Mesenteric fat pad (tissue), 1 donor: Measurements from ENCODE around the gene PGAM5. TPM values are rescaled to one million over a fixed set of nuclear protein-coding genes. Genes with fewer than 3 reads are reported as not detected.

Source experiments
- DNase-seq: peaks from one replicate; pipeline ENCODE4 v3.0.0-alpha.2; 2020; ENCODE audit warnings: low spot score
- total RNA-seq: library from RNA; stranded (reverse); fragmentation: NEBNext Ultra II Directional; extraction: Animal tissue kit (Norgen Biotek cat#: 25700); gene quantifications from one replicate; pipeline ENCODE4 v1.2.1, GENCODE V29; 2021
- donor health status: DM: yes; HTN: yes; CAD: no.

The PGAM5 gene
- total RNA-seq, 1 donor from 2014 or later = 33.4 TPM

- no peak for DNase-seq
These were observed 8.7 kb downstream of the PGAM5 start for GRCh38 chr12:132719141-132719953.

GRCh38 chr12:132719954-132720324, 9.3 kb downstream of the PGAM5 start:
- DNase-seq = no peak

DNA sequence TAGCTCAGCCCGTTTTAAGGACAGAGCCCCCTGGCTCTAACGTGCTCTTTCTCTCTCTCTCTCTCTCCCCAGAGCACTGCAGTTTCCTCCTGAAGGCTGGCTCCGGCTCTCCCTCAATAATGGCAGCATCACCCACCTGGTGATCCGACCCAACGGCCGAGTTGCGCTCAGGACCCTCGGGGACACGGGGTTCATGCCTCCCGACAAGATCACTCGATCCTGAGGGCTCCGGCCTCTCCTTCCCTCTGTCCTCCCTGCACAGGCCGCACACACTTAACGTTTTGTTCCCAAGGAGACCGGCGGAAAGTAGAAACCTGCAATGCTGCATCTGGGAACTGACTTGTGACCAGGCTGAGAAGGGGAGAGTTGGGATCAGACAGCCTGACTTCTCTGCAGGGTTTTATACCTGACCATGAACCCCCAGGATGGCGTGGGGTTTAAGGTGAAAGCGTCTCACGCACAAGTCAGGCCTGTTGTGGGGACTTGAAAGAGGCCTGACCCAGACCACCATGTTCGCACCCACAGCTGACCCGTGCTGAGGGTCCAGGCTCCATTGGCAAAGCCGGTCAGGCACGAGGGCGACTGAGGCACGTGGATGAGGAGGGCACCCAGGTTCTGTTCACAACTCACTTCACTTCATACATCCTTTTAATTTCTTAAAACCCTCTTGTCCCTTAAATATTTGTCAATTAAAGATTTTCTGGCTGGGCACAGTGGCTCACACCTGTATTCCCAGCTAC, 10.1 kb downstream of the PGAM5 start:
- DNase-seq = no peak

DNA sequence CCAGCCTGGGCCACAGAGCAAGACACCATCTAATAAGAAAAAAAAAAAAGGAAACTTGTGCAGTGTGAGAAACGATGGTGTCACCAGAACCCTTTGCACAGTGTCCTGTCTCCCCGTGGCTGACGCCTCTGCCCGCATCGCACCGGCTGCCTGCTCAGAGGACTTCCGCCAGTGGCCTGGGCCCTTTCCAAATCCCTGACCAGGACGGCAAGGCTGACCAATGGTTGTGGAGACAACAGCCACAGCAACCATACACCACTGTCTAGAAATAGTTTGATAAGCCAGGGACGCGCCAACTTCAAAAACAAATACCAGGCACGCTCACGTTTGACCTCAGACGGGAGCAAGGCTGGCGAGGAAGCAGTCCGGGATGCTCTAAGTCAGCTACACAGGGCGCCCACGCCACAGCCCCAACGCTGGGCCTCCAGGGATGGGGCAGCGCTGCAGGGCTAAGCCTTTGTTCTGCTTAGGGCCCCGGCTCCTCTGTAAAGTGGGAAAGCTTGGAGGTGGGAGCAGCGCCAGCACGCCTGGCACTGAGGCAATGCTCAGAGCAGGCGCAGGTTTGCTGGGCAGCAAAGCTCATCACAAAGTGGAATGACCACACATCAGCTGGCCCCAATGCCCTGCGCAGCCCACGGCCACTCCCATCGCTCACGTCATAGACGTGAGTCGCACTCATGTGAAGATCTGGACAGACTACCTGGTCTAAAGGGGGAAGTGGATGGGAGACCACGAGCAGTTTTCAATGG, 12.5 kb downstream of the PGAM5 start:
- no peak for DNase-seq

GRCh38 chr12:132723764-132724140, 13.1 kb downstream of the PGAM5 start:
- DNase-seq = no peak

DNA sequence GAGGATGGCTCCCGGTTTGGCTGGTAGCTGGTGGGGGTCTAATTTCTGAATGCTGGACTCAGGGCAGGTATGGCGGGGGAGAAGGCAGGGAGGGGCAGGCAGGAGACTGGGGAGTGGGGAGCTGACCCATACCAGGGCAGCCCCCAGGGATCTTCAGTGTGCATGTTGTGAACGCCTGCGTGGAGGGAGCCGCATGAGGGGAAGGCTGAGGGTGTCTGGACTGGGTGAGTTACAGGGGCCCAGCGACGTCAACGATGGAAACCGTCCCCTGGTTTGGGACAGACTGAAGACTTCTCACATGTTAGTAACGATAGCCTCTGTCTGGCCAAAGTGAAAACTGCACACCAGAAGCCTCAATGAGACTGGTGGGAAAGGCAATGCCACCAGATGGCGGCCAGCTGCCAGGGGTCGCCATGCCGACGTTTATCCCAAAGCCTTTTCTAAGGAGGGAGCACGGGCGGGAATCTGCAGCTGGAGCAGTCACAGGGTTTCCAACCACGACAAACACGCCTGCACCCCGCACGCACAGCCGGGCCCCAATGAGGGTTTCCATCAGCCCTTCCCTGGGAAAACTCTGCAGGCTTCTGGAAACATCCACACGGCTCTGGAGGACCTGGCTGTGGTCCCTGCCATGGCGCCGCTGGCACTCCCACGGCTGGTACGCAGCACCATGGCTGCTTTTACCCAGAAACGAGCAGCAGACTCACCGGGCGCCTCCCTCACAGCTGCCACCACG, 14.0 kb downstream of the PGAM5 start:
- DNase-seq = no peak

GRCh38 chr12:132726386-132726785, 15.7 kb downstream of the PGAM5 start:
- no peak for DNase-seq

GRCh38 chr12:132727091-132727794, 16.6 kb downstream of the PGAM5 start:
- no peak for DNase-seq

GRCh38 chr12:132728502-132728901, 17.9 kb downstream of the PGAM5 start:
- DNase-seq = no peak

GRCh38 chr12:132729541-132730320, 19.1 kb downstream of the PGAM5 start:
- DNase-seq = no peak

GRCh38 chr12:132730353-132730752, 19.7 kb downstream of the PGAM5 start:
- DNase-seq = no peak

- no peak for DNase-seq
These were observed 20.9 kb downstream of the PGAM5 start for GRCh38 chr12:132731574-132731973.

GRCh38 chr12:132734206-132734605, 23.6 kb downstream of the PGAM5 start:
- no peak for DNase-seq

DNA sequence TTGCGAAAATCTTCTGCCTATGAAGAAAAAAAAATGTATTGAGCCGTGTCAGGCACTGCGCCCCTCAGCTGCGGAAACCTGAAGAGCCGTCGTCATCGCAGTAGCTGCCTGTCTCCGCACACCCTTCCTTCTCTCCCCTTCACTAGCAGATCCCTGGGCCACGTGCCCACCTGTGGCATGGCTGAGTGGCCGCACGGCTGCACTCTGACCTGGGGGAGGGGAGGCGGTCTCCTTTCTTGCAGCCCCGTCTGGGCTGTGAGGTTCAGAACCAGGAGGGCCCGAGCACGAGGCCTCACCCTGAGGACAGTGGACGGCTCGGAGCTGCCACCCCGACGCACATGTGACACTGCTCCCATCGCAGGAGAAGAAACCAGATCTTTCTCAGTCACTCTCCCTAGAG, 24.9 kb downstream of the PGAM5 start:
- no peak for DNase-seq

- no peak for DNase-seq
These were observed 25.7 kb downstream of the PGAM5 start for GRCh38 chr12:132736378-132736777.

DNA sequence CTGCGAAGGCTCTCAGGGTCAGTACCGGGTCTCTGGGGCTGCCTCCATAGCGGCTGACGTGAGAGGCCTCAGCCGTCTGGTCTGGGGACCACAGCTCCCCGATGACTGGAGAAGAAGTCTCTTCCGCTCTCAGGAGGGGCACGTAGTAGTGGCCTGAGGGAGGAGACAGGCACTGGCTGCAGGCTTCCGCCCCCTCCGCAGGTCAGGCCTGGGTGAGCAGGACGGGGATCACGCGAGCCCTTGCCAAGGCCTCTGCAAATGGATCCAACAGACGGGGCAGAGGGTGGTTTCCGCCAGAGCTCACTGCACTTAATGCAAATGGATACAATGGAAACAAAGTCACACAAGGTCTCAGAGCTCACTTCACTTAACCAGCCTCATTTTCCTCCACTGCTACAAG, 26.3 kb downstream of the PGAM5 start:
- no peak for DNase-seq

GRCh38 chr12:132739600-132740312, 29.1 kb downstream of the PGAM5 start:
- no peak for DNase-seq

DNA sequence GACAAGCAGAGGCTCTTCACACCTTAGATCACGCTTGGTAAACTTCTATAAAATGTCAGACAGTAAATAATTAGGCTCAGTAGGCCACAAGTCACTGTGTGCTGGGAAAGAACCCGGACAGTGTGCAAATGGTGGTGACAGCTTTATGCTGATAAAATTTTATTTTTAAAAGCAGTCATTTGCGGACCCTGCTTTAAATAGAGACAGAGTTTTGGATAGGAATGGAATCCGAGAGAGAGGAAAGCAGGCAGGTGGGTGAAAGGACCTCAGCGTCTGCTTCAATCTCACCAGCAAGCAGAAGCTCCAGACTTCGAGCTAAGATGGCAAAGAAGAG, 29.6 kb downstream of the PGAM5 start:
- no peak for DNase-seq

- DNase-seq = no peak
These were observed 30.0 kb downstream of the PGAM5 start for GRCh38 chr12:132740652-132741051.
